Chondrocyte (in vitro differentiated cells): Measurements from ENCODE around the gene C10orf90. TPM values are rescaled to one million over a fixed set of nuclear protein-coding genes. Genes with fewer than 3 reads are reported as not detected.

Source experiments
- DNase-seq: peaks from one replicate; pipeline ENCODE4 v3.0.0; 2021; ENCODE audit warnings: mixed read lengths, low spot score
- H3K27ac Mint-ChIP-seq: one replicate; pipeline ENCODE4 v1.8.0; 2021; ENCODE audit warnings: mild to moderate bottlenecking, moderate library complexity, mixed read lengths; ENCODE audit not compliant: unreplicated experiment
- H3K27me3 Mint-ChIP-seq: 2 replicates; pipeline ENCODE4 v1.8.0; 2021; ENCODE audit warnings: low read depth, mixed read lengths
- H3K36me3 Mint-ChIP-seq: 2 replicates; pipeline ENCODE4 v1.8.0; 2021; ENCODE audit warnings: low read depth, mixed read lengths
- H3K4me1 Mint-ChIP-seq: 2 replicates; pipeline ENCODE4 v1.8.0; 2021; ENCODE audit warnings: low read depth, mild to moderate bottlenecking, mixed read lengths
- H3K4me3 Mint-ChIP-seq: one replicate; pipeline ENCODE4 v1.8.0; 2021; ENCODE audit warnings: mild to moderate bottlenecking, moderate library complexity, mixed read lengths; ENCODE audit not compliant: unreplicated experiment
- H3K9me3 Mint-ChIP-seq: 2 replicates; pipeline ENCODE4 v1.8.0; 2021; ENCODE audit warnings: low read depth, mixed read lengths
- CTCF ChIP-seq: fragments of 200-600 bp; sonication (generic); IDR thresholded peaks from 2 replicates; pipeline ENCODE4 v1.5.0; 2021; ENCODE audit warnings: antibody characterized with exemption, mild to moderate bottlenecking, moderate library complexity
- total RNA-seq: library from RNA; stranded (reverse); gene quantifications from 3 replicates; pipeline ENCODE4 v1.2.1, GENCODE V29; 2021

C10orf90 gene
- total RNA-seq, 1 donor from 2014 or later = not detected

GRCh38 chr10:126651467-126651866, 19.0 kb downstream of the C10orf90 start:
- Mint-ChIP-seq H3K4me1 (peaks cover 3% of the 10 kb centered on the region), H3K36me3 (no peaks in the 10 kb centered on the region), H3K4me3 (no peak overlapping the region), H3K9me3 (peaks cover 4% of the 10 kb centered on the region), H3K27me3 (peaks cover 6% of the 10 kb centered on the region), H3K27ac (no peak overlapping the region)
- no peak for DNase-seq
- TF ChIP-seq CTCF = no peak

- Mint-ChIP-seq H3K27me3 (peaks cover 4% of the 10 kb centered on the region), H3K4me1 (peaks cover 14% of the 10 kb centered on the region), H3K4me3 (no peak overlapping the region), H3K9me3 (peaks cover 4% of the 10 kb centered on the region), H3K36me3 (no peaks in the 10 kb centered on the region), H3K27ac (no peak overlapping the region)
- no peak for DNase-seq
- TF ChIP-seq CTCF = no peak
Observed at GRCh38 chr10:126650161-126650560, 20.3 kb downstream of the C10orf90 start.

DNA sequence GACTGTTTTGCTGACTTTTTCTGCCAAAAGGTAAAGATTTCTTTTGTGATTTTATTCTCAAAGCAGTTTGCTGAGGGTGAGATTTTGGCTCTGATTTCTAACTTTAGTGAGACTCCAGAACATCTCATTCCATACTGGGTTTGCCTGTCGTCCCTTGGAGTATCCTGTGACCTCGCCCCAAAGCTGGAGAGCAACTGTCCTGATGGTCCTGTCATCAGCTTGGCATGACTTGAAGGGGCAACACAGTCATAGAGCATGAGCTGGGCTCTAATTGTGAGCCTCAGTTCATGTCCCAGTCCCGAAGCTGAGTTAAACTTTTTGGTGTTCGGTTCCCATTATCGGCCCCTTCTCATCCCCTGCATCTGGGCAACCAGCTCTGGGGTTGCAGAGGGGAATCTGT, 23.4 kb downstream of the C10orf90 start:
- H3K27ac Mint-ChIP-seq = no peak overlapping the region
- H3K27me3 Mint-ChIP-seq = peaks cover 2% of the 10 kb centered on the region
- no peak overlapping the region for H3K4me3 Mint-ChIP-seq
- TF ChIP-seq CTCF = no peak
- H3K9me3 Mint-ChIP-seq = no peaks in the 10 kb centered on the region
- no peak for DNase-seq
- peaks cover 2% of the 10 kb centered on the region for H3K36me3 Mint-ChIP-seq
- H3K4me1 Mint-ChIP-seq = peaks cover 14% of the 10 kb centered on the region

- Mint-ChIP-seq H3K36me3 (peaks cover 2% of the 10 kb centered on the region), H3K9me3 (no peaks in the 10 kb centered on the region), H3K27ac (peak overlapping the region; percentile 32), H3K4me1 (peaks cover 14% of the 10 kb centered on the region), H3K27me3 (peaks cover 8% of the 10 kb centered on the region), H3K4me3 (no peak overlapping the region)
- no peak for DNase-seq
- no peak for TF ChIP-seq CTCF
Observed at GRCh38 chr10:126646110-126646509, 24.4 kb downstream of the C10orf90 start.

DNA sequence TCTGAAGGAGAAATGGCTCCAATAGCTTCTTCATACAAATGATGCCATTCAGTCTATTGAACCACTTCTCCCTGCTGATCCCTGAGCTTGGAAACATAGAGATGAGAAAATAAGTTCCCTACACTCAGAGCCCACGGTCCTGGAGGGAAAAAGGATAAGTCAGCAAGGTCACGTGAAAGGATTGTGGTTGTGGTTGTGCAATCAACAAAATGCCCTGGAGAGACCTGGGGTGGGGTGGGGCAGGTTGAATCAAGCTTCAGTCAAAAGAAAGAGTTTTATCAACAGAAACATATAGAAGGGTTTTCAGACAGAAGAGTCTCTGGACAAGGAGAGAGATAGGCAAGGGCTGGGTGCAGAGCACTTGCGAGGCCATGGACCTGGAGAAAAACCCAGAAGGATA, 30.1 kb downstream of the C10orf90 start:
- Mint-ChIP-seq H3K36me3 (peaks cover 2% of the 10 kb centered on the region), H3K27me3 (peaks cover 15% of the 10 kb centered on the region), H3K4me1 (no peaks in the 10 kb centered on the region), H3K27ac (no peak overlapping the region), H3K9me3 (no peaks in the 10 kb centered on the region), H3K4me3 (no peak overlapping the region)
- no peak for TF ChIP-seq CTCF
- no peak for DNase-seq
